ENCODE measurements around the gene ALAS1. TPM values are rescaled to one million over a fixed set of nuclear protein-coding genes. Genes with fewer than 3 reads are reported as not detected.

Gene ALAS1
- total and polyA plus RNA-seq, 2 of the 13 experiments (the other 11 are each of a cell fraction or from before 2014, with no cell fraction given) = 36.0 to 43.2 TPM

DNA sequence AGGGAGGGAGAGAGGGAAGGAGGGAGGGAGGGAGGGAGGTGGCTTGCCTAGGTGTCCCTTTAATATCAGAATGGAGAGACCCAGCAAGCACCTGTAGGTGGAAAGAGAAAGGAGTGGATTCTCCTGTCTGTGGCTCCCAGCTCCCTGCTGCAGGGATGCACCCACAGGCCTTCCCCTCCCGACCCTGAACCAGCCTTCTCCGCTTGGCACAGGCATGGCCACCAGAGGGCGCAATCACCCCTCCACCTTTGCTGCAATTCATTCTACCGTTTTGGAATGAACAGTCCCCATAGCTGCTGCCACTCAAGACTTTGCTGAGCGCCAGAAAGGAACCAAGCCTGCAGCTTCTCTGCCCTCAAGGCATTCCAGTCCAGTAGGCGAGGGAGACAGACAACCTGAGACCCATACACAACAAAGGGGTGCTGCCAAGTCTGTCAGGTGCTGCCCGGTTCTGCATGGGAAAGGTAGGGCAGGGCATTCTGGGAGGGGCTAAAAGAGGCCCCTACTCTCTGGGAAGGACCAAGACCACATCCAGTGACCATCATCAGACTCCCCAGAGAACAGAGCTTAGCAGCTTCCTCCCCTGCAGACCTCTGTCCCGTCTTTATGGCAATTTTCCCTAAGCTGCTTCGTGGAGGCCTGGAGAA, 22.5 kb downstream of the ALAS1 start:
- peak overlapping the region; percentile 61 for H3K4me2 ChIP-seq (ENCODE audit: low read depth, low read length)
- FAIRE-seq = peak; percentile 84
- TF ChIP-seq, protein P1, sequence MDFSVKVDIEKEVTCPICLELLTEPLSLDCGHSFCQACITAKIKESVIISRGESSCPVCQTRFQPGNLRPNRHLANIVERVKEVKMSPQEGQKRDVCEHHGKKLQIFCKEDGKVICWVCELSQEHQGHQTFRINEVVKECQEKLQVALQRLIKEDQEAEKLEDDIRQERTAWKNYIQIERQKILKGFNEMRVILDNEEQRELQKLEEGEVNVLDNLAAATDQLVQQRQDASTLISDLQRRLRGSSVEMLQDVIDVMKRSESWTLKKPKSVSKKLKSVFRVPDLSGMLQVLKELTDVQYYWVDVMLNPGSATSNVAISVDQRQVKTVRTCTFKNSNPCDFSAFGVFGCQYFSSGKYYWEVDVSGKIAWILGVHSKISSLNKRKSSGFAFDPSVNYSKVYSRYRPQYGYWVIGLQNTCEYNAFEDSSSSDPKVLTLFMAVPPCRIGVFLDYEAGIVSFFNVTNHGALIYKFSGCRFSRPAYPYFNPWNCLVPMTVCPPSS (IDR thresholded peaks at IDR 0.05) = no peak
- peak; percentile 63 for TF ChIP-seq HNRNPK (IDR thresholded peaks at IDR 0.05; ENCODE audit: low read depth, low read length, poor library complexity, severe bottlenecking)
- TF ChIP-seq, protein P2, sequence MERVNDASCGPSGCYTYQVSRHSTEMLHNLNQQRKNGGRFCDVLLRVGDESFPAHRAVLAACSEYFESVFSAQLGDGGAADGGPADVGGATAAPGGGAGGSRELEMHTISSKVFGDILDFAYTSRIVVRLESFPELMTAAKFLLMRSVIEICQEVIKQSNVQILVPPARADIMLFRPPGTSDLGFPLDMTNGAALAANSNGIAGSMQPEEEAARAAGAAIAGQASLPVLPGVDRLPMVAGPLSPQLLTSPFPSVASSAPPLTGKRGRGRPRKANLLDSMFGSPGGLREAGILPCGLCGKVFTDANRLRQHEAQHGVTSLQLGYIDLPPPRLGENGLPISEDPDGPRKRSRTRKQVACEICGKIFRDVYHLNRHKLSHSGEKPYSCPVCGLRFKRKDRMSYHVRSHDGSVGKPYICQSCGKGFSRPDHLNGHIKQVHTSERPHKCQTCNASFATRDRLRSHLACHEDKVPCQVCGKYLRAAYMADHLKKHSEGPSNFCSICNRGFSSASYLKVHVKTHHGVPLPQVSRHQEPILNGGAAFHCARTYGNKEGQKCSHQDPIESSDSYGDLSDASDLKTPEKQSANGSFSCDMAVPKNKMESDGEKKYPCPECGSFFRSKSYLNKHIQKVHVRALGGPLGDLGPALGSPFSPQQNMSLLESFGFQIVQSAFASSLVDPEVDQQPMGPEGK (CRISPR knock-in tag; IDR thresholded peaks at IDR 0.05) = peak; percentile 30; the same call in 1 of the 2 replicates
- TF ChIP-seq FOXA3 (CRISPR knock-in tag; IDR thresholded peaks at IDR 0.05) = no peak
- TF ChIP-seq MEIS2 (CRISPR knock-in tag; IDR thresholded peaks at IDR 0.05) = no peak
- TF ChIP-seq ZSCAN9 (CRISPR knock-in tag; IDR thresholded peaks at IDR 0.05; ENCODE audit: borderline replicate concordance) = no peak
- no peak for TF ChIP-seq KLF16 (CRISPR knock-in tag; IDR thresholded peaks at IDR 0.05)
- TF ChIP-seq, protein P3, sequence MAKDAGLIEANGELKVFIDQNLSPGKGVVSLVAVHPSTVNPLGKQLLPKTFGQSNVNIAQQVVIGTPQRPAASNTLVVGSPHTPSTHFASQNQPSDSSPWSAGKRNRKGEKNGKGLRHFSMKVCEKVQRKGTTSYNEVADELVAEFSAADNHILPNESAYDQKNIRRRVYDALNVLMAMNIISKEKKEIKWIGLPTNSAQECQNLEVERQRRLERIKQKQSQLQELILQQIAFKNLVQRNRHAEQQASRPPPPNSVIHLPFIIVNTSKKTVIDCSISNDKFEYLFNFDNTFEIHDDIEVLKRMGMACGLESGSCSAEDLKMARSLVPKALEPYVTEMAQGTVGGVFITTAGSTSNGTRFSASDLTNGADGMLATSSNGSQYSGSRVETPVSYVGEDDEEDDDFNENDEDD (CRISPR knock-in tag; IDR thresholded peaks at IDR 0.05; ENCODE audit: borderline replicate concordance) = no peak
- TF ChIP-seq, protein P4, sequence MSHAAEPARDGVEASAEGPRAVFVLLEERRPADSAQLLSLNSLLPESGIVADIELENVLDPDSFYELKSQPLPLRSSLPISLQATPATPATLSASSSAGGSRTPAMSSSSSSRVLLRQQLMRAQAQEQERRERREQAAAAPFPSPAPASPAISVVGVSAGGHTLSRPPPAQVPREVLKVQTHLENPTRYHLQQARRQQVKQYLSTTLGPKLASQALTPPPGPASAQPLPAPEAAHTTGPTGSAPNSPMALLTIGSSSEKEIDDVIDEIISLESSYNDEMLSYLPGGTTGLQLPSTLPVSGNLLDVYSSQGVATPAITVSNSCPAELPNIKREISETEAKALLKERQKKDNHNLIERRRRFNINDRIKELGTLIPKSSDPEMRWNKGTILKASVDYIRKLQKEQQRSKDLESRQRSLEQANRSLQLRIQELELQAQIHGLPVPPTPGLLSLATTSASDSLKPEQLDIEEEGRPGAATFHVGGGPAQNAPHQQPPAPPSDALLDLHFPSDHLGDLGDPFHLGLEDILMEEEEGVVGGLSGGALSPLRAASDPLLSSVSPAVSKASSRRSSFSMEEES (CRISPR knock-in tag; IDR thresholded peaks at IDR 0.05) = no peak
- TF ChIP-seq, protein P5, sequence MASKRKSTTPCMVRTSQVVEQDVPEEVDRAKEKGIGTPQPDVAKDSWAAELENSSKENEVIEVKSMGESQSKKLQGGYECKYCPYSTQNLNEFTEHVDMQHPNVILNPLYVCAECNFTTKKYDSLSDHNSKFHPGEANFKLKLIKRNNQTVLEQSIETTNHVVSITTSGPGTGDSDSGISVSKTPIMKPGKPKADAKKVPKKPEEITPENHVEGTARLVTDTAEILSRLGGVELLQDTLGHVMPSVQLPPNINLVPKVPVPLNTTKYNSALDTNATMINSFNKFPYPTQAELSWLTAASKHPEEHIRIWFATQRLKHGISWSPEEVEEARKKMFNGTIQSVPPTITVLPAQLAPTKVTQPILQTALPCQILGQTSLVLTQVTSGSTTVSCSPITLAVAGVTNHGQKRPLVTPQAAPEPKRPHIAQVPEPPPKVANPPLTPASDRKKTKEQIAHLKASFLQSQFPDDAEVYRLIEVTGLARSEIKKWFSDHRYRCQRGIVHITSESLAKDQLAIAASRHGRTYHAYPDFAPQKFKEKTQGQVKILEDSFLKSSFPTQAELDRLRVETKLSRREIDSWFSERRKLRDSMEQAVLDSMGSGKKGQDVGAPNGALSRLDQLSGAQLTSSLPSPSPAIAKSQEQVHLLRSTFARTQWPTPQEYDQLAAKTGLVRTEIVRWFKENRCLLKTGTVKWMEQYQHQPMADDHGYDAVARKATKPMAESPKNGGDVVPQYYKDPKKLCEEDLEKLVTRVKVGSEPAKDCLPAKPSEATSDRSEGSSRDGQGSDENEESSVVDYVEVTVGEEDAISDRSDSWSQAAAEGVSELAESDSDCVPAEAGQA (IDR thresholded peaks at IDR 0.05; ENCODE audit: low read depth) = no peak
- TF ChIP-seq, protein P5 (CRISPR knock-in tag; IDR thresholded peaks at IDR 0.05; ENCODE audit: borderline replicate concordance) = no peak

More for the DNA sequence above, 22.5 kb downstream of the ALAS1 start:
- POLR2A ChIA-PET = interaction anchor here (0.9 to 3.5 kb wide), 11 partner anchors 9 to 225 kb away, joined by 3 to 12 read pairs (median 3); partner anchors contain the start of genes POC1A, RPL29 and WDR82
- no peak overlapping the region for H2AFZ ChIP-seq (ENCODE audit: low read length)
- peaks cover 1 to 12% of the 10 kb centered on the region in 2 experiments; a peak in 4 of 5 replicates for H3K27me3 ChIP-seq (ENCODE audit: control insufficient read depth in 1 of 2, insufficient read depth in 2 of 2, low read length in 2 of 2)
- no peaks in the 10 kb centered on the region for H3K79me2 ChIP-seq (ENCODE audit: insufficient read depth, low read length)
- WGBS (ENCODE audit: low lambda C conversion rate) = 3% methylated on average over 9 of the region's 9 CpGs
- intact Hi-C loops (cut with micrococcal nuclease; ENCODE audit: unreplicated experiment) = loop anchor here (2.0 to 5.0 kb wide), 2 partner anchors 70 to 117 kb away; no protein-coding TSS in a partner anchor
- in situ Hi-C loops (cut with HindIII; ENCODE audit: extremely low pct_ligation_motif_present, low pct_unique_long_range_greater_than_20kb) = no loop called here
- H3K4me1 ChIP-seq (ENCODE audit: insufficient read depth, low read length) = peaks cover 45% of the 10 kb centered on the region
- no peaks in the 10 kb centered on the region for H3K9me3 ChIP-seq (ENCODE audit: low read length)
- CTCF ChIA-PET (ENCODE audit: low intra/inter-chr PET ratio, low total read pairs) = interaction anchor here (0.9 to 2.6 kb wide), 2 partner anchors 119 to 165 kb away, joined by 3 to 15 read pairs; no protein-coding TSS in a partner anchor
- H3K36me3 ChIP-seq (replicated peaks in 1 of 2; ENCODE audit: control insufficient read depth in 1 of 2, insufficient read depth in 2 of 2, low read length in 2 of 2) = no peaks in the 10 kb centered on the region
- H4K20me1 ChIP-seq (ENCODE audit: insufficient read depth, low read length) = no peaks in the 10 kb centered on the region
- peak overlapping the region in 1 of 3 experiments; percentile 6; a peak in 1 of 6 replicates for H3K4me3 ChIP-seq (replicated peaks in 1 of 3; ENCODE audit: insufficient read depth in 1 of 3, low read depth in 2 of 3, low read length in 3 of 3)
- BruUV-seq (replicated peaks) = no TSS peak
- H3K27ac ChIP-seq (ENCODE audit: extremely low read length, insufficient read depth, low read length) = no peak overlapping the region
- H3K9ac ChIP-seq (ENCODE audit: insufficient read depth, low read depth, low read length) = no peak overlapping the region
- ATAC-seq (peak; percentile 78), DNase-seq (ENCODE audit: low spot score) (peak; percentile 49)

Data from HepG2 (cell line).